GM21619 (cell line): Measurements from ENCODE around the gene NBAS.
"Not testable (repeated sequence)": the region's sequence is repeated elsewhere in the genome, so short reads cannot be mapped to it uniquely, and the experiment has no call there.

ENCODE experiments used
- ATAC-seq: cut with Tn5 transposase; IDR thresholded peaks from one replicate; pipeline ENCODE4 v1.9.1; 2021; ENCODE audit not compliant: unreplicated experiment

NBAS gene

DNA sequence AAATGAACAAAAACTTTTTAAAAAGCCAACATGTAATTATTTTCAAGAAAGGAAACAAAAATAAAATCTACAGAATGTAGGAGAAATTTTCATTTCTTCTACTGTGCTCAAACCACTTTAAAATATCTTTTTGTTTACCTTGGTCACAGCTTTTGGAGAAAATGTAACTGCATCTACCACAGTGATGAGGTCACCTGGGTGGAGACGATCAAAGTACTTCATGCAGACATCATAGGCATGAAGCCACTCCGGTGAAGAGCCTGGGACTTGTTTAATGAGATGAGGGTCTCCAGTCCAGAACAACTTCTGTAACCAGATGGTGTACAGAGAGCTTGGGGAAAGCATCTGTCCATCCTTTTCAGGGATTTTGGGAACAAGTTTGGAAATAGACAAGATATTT, 285.8 kb downstream of the NBAS start:
- no peak for ATAC-seq

DNA sequence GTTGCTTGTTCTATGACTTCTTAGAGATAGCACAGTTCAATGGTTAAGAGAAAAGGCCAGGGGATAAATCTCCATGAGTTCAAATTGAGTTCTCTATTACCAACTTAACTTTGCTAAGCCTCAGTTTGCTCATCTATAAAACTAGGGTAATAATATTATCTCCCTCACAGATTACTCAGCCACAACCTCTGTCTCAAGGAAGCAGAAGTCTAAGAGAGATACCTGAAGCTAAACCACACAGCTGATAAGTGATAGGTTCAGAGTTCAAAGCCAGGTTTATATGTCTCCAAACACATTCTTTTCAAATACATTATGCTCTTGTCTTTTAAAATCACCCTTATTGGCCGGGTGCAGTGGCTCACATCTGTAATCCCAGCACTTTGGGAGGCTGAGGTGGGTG, 287.7 kb downstream of the NBAS start:
- ATAC-seq: no peak

DNA sequence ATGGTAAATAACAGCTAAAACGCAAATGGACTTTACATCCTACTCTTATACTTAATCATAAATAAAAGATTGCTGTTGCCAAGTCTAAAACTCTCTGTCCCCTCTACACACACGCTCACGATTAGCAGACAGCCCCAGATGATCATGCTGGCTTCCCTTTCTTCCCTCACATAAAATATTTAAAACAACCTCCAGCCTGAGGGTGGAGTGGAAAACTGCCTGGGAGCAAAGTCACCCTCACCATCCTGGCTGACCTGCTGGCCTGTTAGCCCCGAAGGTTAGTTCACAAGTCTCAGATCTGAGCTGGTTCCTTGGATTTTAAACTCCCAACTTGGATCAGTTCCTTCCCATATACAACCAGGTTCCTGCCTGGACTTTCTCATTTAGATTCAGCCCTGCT, 288.2 kb downstream of the NBAS start:
- ATAC-seq: no peak

DNA sequence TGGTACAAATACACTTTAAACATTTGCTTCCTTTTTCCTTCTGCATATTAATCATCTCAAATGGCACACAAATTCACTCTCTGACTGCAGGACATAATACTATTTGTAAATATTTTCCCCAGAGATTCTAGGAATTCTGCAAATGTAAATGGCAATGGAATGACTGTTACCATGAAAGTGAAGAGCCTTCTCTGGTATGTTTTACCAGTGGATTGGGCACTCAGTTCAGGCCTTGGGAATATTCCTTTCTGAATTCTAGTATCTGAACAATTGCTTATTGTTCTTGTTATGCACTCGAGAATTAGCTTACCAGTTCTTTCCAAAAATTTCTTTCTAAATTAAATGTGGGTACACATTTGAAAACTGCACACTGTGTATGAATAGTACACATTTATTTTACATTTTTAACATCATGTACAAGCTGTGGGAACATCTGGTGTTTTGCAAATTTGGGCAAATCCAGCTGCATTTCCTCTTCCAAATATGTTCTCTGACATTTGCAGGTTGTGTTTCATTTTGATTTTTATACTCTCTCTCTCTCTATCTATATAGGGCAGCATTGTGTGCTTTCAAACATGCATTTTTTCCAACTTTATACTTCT, 289.1 kb downstream of the NBAS start:
- no peak for ATAC-seq

DNA sequence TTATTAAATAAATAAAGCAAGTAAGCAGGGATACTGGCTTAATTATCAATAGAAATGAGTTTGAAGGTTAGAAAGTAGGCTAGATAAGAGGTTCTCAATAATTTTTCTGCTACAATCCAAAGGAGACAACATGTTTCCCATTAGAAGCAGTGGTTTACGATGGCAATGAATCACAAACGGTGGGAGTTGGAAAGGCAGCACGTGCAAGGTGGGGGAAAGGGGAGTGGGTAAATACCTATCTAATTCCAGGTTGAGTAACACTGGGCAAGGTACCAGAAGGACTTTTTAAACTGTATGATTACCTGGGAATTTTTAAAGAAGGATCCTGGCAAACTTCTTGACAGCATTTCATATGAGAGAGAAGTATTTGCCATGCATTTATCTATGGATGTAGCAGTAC, 289.9 kb downstream of the NBAS start:
- no peak for ATAC-seq

DNA sequence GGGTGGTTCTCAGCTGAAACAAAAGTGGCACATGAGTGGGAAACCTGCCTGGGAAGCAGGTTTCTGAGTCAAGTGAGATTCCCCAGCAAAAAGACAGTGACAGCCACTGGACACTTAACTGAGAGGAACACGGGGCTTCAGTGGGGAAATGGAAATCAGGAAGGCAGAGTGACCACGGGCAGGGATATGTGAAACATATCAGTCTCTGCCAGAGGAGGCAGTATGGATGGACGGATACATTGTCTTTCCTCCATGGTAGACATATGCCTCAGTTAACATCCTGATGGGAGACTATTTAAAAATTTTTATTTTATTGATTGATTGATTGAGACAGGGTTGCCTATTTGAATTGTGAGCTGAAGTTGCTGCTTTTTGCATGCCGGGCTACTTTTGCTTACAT, 292.1 kb downstream of the NBAS start:
- ATAC-seq: no peak

DNA sequence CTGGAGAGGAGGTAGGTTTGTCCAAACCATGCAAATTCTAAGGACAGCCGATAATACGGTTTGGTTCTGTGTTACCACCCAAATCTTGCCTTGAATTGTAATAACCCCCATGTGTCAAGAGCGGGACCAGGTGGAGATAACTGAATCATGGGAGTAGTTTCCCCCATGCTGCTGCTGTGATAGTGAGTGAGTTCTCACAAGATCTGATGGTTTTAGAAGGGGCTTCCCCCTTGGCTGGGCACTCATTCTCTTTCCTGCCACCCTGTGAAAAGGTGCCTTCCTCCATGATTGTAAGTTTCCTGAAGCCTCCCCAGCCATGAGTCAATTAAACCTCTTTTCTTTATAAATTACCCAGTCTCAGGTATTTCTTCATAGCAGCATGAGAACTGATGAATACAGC, 295.2 kb downstream of the NBAS start:
- no peak for ATAC-seq

DNA sequence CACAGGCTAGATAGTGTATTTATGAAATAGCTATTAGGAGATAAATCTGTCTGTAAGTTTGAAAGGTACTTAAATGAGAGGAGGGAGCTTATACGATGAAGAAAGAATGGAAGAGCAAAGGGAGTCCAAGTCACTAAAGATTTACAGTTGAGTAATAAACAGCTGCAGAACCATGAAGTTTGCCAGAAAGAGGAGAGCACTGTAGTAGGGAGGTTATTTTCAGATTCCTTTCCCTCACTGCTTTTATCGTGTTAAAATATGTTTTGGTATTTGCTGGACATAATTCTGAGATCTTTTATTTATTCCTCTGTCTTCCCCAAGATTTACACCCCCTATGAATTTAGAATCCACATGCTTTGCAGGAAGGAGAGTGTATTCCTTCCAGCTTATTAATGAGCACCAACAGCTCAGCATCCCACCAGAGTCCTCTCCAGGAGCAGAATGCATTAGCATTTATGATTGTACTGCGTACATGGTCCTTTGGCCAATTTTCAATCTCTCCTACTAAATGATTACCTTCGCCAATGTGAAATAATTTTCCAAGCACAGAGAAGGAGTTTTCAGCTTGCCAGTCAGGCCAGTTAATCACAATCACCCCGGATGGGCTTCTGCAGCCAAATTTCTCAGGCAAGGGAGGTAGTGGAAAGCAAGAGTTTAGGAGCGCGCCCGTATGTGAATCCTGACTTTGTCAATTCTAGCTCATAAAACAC, 297.0 kb downstream of the NBAS start:
- ATAC-seq: no peak

DNA sequence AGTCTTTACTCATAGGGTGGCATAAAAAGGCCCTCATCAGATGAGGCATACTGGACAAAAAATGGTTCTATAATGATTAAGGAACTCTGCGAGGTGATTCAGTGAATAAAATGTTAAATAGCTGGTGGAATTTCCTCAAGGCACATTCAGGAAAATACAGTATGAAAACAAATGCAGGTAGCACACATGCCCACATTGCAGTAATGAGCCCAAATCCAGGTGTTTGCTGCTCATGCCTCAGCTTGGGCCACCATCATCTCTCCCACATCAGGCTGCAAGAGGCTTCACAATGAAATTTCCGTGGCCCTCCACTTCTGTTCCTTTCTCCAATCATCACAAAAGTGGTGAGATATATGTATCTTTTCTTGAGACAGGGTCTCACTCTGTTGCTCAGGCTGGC, 298.3 kb downstream of the NBAS start:
- no peak for ATAC-seq

DNA sequence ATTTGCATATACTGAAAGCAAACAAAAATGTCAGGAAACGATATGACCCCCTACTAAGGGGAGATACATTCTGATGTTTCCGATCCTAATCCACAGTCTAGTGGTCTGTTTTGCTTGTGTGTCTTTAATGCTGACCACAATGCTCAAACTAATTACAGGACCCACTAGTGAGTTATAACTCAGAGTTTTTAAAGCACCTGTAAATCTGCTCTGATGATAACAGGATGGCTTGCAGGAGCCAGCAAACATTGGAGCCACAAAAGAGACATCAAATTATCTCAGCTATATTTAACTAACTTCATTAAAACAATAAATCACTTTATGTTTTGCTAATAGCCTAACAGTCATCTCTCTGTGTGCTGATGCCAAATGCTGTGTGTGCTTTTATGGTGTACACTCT, 300.3 kb downstream of the NBAS start:
- ATAC-seq: no peak

DNA sequence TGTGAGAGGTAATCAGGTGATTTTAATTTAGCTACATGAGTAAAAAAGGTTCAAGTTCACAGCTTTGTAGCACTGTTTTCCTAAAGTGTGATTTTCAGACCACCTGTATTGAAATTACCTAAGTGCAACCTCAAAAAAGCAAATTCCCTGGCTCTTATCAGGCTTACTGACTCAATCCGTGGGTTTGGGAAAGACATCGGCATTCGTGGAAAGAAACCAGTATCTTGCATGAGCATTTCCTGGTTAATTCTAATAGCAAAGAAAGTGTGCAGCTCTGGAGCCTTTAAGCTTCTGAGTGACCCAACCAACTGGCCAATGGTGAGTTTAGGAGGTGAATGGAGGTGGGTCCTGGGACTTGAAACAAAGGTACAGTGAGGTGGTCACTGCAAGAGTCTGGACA, 300.9 kb downstream of the NBAS start:
- no peak for ATAC-seq

DNA sequence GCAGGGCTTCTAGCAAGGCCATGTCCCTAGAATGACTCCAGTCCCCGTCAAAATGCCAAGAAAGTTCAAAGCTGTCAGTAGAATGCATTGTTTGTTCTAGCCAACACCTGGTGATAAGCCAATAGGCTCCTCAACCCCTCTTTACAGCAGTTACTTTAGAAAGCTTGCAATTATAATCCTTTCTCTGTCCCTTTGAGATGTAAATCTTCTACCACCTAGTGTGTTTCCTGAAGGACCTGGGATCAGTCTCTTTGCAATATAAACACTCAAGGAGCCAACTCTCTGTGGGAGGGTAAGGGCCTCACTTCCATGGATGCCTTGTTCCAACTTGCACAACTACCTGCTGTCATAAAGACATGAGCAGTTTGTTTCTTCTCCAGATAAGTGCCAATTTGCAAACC, 301.8 kb downstream of the NBAS start:
- ATAC-seq: no peak

DNA sequence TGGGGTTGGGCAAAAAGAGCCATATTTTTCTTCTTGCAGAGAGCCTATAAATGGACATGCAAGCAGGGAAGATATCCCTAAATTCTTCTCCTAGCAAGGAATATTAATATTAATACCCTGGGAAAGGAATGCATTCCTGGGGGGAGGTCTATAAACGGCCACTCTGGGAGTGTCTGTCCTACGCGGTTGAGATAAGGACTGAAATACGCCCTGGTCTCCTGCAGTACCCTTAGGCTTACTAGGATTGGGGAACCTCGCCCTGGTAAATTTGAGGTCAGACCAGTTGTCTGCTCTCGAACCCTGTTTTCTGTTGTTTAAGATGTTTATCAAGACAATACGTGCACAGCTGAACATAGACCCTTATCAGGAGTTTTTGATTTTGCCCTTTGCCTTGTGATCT, 302.7 kb downstream of the NBAS start:
- ATAC-seq: not testable (repeated sequence)

DNA sequence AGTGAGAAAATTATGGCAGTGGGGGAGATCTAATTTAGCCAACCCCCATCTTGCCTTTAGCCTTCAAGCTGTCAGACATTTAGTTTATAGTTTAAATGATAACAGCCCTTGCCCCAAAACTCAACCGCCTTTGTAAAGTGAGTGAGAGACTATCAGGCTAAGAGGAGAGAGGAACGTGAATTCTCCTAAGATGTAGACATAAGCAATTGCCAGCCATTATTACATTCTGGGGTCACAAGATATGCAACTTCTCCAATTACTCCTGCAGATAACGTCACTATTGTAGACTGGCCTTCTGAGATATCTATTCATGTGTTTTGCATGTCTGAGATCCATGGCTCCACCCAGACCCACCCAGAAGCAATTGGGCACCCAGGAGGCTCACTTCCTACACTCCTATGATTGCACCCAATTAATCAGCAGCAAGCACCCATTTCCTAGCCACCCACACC, 307.3 kb downstream of the NBAS start:
- no peak for ATAC-seq

DNA sequence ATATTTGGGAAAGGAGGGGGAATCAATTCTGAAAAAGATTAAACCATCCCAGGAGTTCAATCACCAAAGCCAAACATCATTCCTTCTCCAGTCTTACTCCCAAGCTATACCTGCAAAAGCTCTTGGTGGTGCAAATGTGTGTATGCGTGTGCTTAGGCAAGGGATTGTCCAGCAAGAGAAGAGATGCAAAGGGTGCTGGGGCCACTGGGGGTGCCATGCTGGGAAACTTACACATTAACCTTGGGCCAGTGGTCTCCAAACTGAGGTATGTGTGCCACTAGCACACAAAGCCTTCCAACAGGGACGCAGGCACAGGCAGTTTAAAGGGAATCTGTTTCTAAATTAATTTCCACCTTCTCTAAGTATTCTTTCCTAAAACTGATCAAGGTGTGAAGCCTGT, 307.9 kb downstream of the NBAS start:
- ATAC-seq: no peak

DNA sequence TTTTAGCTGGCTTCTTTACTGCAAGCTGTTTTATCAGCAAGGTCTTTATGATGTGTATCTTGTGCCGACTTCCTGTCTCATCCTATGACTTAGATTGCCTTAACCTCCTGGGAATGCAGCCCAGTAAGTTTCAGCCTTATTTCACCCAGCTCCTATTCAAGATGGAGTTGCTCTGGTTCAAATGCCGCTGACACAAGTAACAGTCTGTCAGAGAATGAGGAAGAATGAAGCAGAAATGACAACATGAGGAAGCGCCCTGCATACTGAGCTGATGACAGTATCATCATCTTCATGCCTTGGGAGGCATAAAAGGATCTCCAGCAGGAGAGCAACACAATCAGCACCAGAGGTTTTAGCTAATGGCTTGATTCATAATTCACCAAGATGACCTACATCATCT, 309.4 kb downstream of the NBAS start:
- no peak for ATAC-seq

DNA sequence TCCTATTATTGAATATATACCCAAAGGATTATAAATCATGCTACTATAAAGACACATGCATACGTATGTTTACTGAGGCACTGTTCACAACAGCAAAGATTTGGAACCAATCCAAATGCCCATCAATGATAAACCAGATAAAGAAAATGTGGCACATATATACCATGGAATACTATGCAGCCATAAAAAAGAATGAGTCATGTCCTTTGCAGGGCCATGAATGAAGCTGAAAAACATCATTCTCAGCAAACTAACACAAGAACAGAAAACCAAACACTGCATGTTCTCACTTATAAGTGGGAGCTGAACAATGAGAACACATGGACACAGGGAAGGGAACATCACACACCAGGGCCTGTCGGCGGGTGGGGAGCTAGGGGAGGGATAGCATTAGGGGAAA, 310.2 kb downstream of the NBAS start:
- ATAC-seq: not testable (repeated sequence)

DNA sequence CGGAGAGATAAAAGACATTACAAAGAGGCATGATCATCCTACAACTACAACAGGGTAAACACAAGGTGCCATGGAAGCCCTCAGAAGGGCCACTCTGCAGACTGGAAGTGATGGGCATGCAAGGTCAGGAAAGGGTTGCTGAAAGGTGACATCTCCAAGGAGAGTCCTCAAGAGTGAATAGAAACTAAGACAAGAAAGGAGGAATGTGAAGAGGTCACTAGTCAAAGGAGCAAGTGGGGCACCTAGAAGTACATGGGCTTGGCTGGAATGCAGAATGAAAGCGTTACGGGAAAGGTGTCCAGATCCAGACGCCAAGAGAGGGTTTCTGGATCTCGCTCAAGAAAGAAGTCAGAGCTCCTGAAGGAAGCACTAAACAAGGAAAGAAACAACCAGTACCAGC, 314.3 kb downstream of the NBAS start:
- ATAC-seq: no peak

DNA sequence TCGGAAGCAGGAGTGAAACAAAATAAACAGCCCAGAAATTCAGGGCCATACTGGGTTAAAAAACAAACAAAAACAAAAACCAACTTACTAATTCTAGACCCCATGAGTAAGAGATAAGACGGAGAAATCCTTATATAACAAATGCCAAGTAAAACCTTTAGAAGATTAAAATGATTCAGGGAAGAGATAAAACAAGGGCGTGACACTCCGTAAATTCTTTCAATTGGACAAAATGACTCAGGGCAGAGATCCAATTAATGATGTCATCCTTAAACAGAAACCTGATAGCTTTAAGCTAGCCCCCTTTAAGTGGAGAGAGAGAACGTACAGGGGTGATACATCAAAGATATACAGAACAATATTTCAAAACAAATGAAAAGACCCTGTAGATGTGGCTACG, 317.4 kb downstream of the NBAS start:
- ATAC-seq: no peak

DNA sequence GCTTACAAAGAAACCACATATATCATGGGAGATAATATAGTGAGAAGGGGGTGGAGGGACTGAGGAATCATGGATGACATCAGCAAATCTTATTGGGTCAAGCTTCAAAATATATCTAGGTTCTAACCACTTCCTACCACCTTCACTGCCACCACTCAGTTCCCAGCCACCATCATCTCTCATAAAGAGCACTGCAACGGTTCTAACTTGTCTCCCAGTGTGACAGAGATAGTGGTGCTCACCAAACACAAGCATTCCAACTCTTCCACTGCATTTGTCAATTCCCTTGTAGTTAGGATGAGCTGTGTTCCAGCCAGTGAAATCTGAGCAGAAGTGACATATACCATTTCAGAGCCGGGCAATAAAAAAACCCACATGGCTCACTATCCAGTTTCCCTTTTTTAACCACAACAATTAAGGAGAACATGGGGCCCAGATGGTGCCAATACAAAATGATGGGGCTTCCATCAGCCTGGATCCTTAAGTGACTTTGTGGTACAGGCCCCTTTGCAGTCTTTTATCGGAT, 318.1 kb downstream of the NBAS start:
- ATAC-seq: no peak

DNA sequence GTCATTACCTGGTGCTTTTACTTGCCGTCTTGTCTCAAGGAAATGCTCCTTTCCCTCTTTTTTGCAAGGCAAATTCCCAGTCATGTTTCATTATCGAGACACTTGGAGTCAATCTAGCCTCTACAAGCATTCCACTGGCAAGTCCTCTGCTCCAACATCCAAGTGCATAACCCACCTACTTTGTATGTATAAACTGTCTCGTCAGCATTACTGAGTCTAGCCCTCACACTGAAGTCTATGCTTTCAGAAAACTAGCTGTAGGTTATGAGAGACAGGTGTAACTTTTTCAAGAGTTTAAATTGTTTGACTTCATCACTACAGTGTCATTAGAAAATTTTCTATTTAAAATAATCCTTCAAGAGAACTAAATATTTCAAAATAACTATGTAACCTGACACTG, 319.2 kb downstream of the NBAS start:
- no peak for ATAC-seq

DNA sequence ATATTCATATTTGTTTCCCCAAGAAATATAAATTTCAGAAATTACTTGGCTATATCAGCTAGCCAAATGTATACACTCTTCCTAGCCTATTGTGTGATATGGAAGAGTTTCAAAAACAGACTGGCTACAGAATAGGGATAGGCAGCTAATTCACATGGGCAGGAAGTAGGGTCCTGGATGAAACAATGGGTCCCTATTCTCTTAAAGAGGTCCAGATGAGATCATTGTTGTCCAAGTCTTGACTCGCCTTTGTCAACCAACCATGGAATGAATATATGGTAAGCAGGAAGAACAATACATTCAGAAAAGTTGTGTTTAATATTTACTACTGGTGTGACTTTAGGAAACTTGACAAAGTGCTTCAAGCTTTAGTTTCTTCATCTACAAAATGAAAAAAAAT, 319.9 kb downstream of the NBAS start:
- no peak for ATAC-seq

DNA sequence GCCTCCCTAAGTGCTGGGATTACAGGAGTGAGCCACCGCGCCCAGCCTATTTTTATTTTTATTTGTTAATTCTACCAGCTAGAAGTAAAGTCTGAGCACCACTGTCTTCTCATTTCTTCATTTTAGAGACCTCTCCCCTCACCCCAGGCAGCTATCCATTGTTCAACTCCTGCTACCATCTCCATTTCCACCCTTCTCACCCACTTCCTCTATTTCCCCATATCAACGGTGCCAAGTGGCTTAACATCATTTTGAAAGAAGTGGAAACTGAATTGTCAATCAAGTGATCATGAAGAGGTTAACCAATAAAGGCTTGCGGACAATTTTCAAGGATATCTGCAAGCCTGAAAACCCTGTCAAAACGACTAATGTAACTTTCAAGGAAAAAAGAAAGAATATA, 323.1 kb downstream of the NBAS start:
- no peak for ATAC-seq
